Neuron (in vitro differentiated cells): ENCODE results near the gene SPOCK3.

Source experiments
- H2AFZ ChIP-seq: one replicate; pipeline ENCODE4 v1.6.1; 2013; ENCODE audit warnings: low read depth, mild to moderate bottlenecking, inconsistent platforms, low read length, moderate library complexity
- H3K27me3 ChIP-seq: one replicate; pipeline ENCODE4 v1.6.1; 2013; ENCODE audit warnings: low read length; ENCODE audit not compliant: insufficient read depth
- H3K36me3 ChIP-seq: one replicate; pipeline ENCODE4 v1.6.1; 2013; ENCODE audit warnings: low read length; ENCODE audit not compliant: insufficient read depth
- H3K4me1 ChIP-seq: one replicate; pipeline ENCODE4 v1.6.1; 2013; ENCODE audit warnings: low read length; ENCODE audit not compliant: insufficient read depth
- H3K4me3 ChIP-seq: 2 replicates; pipeline ENCODE4 v1.5.1; 2013; ENCODE audit warnings: mild to moderate bottlenecking, low read length, moderate library complexity
- H3K9me3 ChIP-seq: one replicate; pipeline ENCODE4 v1.6.1; 2013; ENCODE audit warnings: low read length

Gene SPOCK3

DNA sequence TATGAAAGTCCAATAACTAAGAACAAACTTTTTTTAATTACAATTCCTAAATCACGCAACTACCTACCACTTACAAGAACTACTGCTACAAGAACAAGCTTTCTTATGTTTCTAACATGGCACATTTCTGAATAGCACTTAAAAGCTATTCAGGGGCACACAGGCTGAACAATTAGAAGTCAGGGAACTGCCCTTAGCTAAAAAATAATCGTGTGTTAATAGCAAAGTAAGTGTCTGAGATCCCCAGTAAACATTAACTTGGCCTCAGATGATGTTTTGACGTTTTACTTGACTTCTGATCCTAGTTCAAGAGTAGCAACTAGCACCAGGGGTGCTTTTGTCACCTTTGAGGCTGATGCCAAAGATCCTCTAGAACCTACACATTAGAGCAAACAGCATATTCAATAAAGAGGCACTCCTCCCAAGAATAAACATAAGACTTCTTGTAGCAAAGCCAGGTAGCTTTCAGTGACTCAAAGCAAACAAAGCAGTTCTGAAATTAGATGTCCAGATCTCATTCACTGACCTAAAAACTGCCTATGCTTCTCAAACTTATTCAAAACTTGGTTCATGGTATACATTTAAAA is 16.2 kb downstream of the SPOCK3 start:
- Histone ChIP-seq H3K36me3 (no peaks in the 10 kb centered on the region), H3K4me1 (no peaks in the 10 kb centered on the region), H3K27me3 (no peaks in the 10 kb centered on the region), H2AFZ (no peak overlapping the region), H3K4me3 (no peak overlapping the region), H3K9me3 (no peaks in the 10 kb centered on the region)

DNA sequence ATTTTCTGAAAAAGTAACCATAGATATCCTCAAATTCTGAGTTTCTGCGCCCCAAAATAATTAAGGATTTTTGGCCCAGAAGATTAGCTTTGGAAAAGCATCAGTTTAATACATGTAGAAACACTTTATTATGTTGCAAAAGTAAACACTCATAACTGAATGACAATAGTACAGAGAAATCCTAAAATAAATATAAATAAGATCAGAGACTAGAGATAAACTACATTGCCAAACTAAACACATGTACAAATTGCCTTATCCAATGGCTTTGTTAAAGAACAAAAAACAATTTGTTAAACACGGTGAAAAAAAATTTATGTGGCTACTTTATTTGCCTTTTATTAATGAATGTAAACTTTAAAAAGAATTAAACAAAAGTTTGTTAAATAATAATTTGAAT is 17.5 kb downstream of the SPOCK3 start:
- Histone ChIP-seq H2AFZ (no peak overlapping the region), H3K36me3 (no peaks in the 10 kb centered on the region), H3K4me1 (no peaks in the 10 kb centered on the region), H3K27me3 (no peaks in the 10 kb centered on the region), H3K9me3 (no peaks in the 10 kb centered on the region), H3K4me3 (no peak overlapping the region)

DNA sequence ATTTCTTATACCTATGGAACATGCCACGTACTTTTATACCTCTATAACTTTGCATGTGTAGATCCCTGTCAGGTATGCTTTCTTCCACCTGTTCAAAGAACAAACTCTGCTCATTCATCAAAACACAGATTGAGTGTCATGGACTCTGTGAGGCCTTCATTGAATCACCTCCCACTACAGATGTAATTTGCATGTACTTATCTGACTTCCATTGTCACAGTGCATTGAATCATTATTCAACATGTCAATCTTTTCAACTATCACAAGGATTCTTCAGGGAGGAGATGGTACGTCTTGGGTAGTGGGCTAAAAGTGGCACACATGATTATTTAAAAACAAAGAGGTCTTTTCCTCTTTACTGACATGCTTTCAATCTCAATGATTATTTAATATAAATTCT is 24.1 kb downstream of the SPOCK3 start:
- H3K4me3 ChIP-seq, result no peak overlapping the region
- no peaks in the 10 kb centered on the region for H3K9me3 ChIP-seq

DNA sequence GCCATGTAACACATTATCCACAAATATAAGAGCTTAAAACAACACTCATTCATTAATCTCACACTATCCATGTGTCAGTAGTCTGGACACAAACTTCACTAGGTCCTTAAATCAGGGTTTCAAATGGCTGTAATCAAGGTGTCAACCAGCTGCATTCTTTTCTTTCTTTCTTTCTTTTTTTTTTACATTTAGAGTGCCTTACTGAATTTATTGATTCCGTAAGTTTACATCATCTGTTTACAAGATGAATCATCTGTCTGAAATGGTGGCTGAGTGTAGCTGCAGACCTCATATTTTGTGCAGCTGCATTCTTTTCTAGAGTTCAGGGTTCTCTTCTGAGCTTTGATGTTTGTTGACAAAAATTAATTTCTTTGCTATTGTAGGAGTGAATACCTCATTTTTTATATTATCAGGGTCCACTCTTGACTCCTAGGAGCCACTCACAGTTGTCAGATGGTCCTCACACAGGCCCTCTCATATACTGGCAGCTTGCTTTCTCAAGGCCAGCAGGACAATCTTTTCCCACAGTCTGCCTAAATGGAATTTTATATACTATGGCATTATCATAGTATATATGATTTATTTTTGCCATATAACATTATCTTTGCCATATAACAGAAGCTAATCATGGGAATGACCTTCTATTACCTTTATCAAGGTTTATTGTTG is 37.8 kb downstream of the SPOCK3 start:
- Histone ChIP-seq H3K9me3 (no peaks in the 10 kb centered on the region), H3K27me3 (no peaks in the 10 kb centered on the region), H3K4me3 (no peak overlapping the region), H2AFZ (no peak overlapping the region), H3K36me3 (no peaks in the 10 kb centered on the region), H3K4me1 (no peaks in the 10 kb centered on the region)

More for the DNA sequence above, 24.1 kb downstream of the SPOCK3 start:
- Histone ChIP-seq H3K36me3 (no peaks in the 10 kb centered on the region), H3K4me1 (peaks cover 2% of the 10 kb centered on the region), H2AFZ (no peak overlapping the region), H3K27me3 (no peaks in the 10 kb centered on the region)

DNA sequence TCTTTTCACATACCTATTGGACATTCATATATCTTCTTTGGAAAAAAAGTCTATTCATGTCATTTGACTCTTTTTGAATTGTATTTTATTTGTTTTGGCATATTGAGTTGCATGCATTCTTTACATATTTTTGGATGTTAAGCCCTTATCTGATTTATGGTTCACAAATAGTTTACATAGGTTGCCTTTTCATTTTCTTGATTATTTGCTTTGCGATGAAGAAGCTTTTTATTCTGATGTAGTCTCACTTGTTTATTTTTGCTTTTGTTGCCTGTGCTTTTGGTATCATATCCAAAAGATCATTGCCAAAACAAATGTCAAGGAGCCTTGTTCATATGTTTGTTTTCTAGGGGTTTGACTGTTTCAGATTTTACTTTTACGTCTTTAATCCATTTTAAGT is 43.9 kb downstream of the SPOCK3 start:
- no peak overlapping the region for H3K4me3 ChIP-seq
- H3K9me3 ChIP-seq, result no peaks in the 10 kb centered on the region

DNA sequence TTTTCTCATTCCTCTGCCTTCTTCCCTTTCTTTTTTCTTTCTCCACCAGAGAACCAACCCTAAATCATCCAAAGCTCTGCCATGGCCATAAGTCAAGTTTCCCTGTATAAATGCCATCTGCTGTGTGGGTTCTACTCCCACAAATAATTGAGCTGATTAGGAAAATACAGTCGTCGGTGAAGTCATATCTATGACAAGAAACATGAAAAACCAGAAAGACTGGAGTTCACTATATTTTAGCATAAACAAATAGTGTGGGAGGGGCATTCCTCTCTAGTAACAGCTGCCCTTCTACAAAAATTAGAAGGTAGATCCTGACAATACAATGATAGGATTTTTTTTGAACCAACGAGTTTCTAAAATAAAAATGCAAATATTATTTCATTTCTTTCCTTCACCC is 48.8 kb downstream of the SPOCK3 start:
- Histone ChIP-seq H2AFZ (no peak overlapping the region), H3K27me3 (no peaks in the 10 kb centered on the region), H3K4me1 (no peaks in the 10 kb centered on the region), H3K9me3 (no peaks in the 10 kb centered on the region), H3K4me3 (no peak overlapping the region), H3K36me3 (no peaks in the 10 kb centered on the region)

More for the DNA sequence above, 43.9 kb downstream of the SPOCK3 start:
- Histone ChIP-seq H2AFZ (no peak overlapping the region), H3K27me3 (no peaks in the 10 kb centered on the region), H3K4me1 (no peaks in the 10 kb centered on the region), H3K36me3 (no peaks in the 10 kb centered on the region)

DNA sequence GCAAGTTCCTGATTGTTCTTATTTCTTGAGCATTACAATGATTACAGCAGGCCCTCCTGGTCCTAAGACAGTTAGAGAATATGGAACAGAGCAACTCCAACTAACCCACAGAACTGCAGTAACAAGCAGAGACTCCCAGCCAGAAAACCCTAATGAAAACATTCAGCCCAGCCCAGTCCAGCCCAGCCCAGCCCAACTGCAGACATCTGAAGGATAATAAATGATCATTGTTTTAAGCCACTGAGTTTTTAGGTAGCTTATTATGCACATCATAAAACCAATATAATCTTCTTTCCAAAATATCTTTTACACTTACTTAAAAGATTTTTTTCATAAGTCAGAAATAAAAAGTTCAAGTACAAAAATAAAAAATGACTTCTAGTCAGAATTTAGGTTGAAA is 51.3 kb downstream of the SPOCK3 start:
- H3K27me3 ChIP-seq, result no peaks in the 10 kb centered on the region
- no peaks in the 10 kb centered on the region for H3K4me1 ChIP-seq
- H3K4me3 ChIP-seq, result no peak overlapping the region
- no peaks in the 10 kb centered on the region for H3K9me3 ChIP-seq
- no peak overlapping the region for H2AFZ ChIP-seq
- no peaks in the 10 kb centered on the region for H3K36me3 ChIP-seq

- Histone ChIP-seq H3K27me3 (no peaks in the 10 kb centered on the region), H3K36me3 (no peaks in the 10 kb centered on the region), H3K4me1 (no peaks in the 10 kb centered on the region), H3K4me3 (no peak overlapping the region), H3K9me3 (no peaks in the 10 kb centered on the region), H2AFZ (no peak overlapping the region)
These were observed 56.4 kb downstream of the SPOCK3 start for GRCh38 chr4:167177925-167178324.

GRCh38 chr4:167176723-167177367 is 57.4 kb downstream of the SPOCK3 start:
- H2AFZ ChIP-seq, result no peak overlapping the region
- H3K36me3 ChIP-seq, result no peaks in the 10 kb centered on the region
- H3K4me3 ChIP-seq, result no peak overlapping the region
- no peaks in the 10 kb centered on the region for H3K27me3 ChIP-seq
- no peaks in the 10 kb centered on the region for H3K4me1 ChIP-seq
- H3K9me3 ChIP-seq, result no peaks in the 10 kb centered on the region

- Histone ChIP-seq H3K9me3 (no peaks in the 10 kb centered on the region), H3K4me3 (no peak overlapping the region), H3K27me3 (no peaks in the 10 kb centered on the region), H2AFZ (no peak overlapping the region), H3K4me1 (no peaks in the 10 kb centered on the region), H3K36me3 (no peaks in the 10 kb centered on the region)
These were observed 62.4 kb downstream of the SPOCK3 start for GRCh38 chr4:167171928-167172327.

DNA sequence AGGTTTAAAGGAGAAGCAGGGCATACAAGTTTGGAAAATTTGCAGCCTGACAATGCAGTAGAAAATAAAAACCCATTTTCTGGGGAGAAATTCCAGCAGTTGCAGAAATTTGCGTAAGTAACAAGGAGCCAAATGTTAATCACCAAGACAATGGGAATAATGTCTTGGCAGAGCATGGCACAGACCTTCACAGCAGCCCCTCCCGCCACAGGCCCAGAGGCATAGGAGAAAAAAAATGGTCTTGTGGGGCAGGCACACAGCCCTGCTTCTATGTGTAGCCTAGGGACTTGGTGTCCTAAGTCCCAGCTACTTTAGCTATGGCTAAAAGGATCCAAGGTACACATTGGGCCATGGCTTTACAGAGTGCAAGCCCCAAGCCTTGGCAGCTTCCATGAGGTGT is 65.7 kb downstream of the SPOCK3 start:
- H3K4me1 ChIP-seq, result no peaks in the 10 kb centered on the region
- no peaks in the 10 kb centered on the region for H3K9me3 ChIP-seq
- no peak overlapping the region for H3K4me3 ChIP-seq
- H2AFZ ChIP-seq, result no peak overlapping the region
- H3K27me3 ChIP-seq, result no peaks in the 10 kb centered on the region
- H3K36me3 ChIP-seq, result no peaks in the 10 kb centered on the region

DNA sequence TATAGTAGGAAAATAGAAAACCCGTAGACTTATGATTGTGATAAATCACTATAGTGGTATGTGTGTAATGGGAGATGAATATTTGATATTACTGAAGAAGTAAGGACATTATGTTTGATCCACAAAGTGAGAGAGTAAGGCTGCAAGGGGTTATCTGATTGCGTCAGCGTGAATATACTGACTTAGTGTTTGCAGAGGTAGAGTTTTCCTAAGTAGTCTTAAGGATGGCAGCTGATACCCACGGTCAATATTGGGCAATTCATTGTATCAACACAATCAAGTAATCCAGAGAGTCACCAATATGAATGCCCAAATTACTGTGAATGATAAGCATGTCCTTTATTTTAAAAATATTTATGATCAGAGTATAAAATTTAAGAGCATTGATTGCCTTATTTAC is 83.7 kb downstream of the SPOCK3 start:
- H3K9me3 ChIP-seq, result no peaks in the 10 kb centered on the region
- H2AFZ ChIP-seq, result no peak overlapping the region
- no peaks in the 10 kb centered on the region for H3K36me3 ChIP-seq
- H3K4me3 ChIP-seq, result no peak overlapping the region
- H3K27me3 ChIP-seq, result no peaks in the 10 kb centered on the region
- H3K4me1 ChIP-seq, result no peaks in the 10 kb centered on the region

- Histone ChIP-seq H3K27me3 (no peaks in the 10 kb centered on the region), H3K4me1 (no peaks in the 10 kb centered on the region), H3K9me3 (no peaks in the 10 kb centered on the region), H3K36me3 (no peaks in the 10 kb centered on the region), H3K4me3 (no peak overlapping the region), H2AFZ (no peak overlapping the region)
These were observed 89.7 kb downstream of the SPOCK3 start for GRCh38 chr4:167144605-167145004.
